H1 (cell line): ENCODE results near the gene CASKIN2. TPM values are rescaled to one million over a fixed set of nuclear protein-coding genes. Genes with fewer than 3 reads are reported as not detected.

ENCODE experiments used
- CTCF ChIA-PET: fragments of 300-600 bp; sonication (Branson Sonifier 250); formaldehyde crosslinking; loops from one replicate; lab custom pipeline; 2021; ENCODE audit not compliant: partially characterized antibody; lab: Charles Lee
- POLR2A ChIA-PET: fragments of 300-600 bp; sonication (Branson Sonifier 250); formaldehyde crosslinking; loops from one replicate; lab custom pipeline; 2021; ENCODE audit warnings: inconsistent platforms; ENCODE audit not compliant: partially characterized antibody; lab: Charles Lee
- DNase-seq, 2 experiments: peaks; one replicate each; pipeline versions ENCODE4 v3.0.0 to v3.0.0-alpha.2; 2010 to 2022; ENCODE audit warnings: low spot score in 2 of 2, low read depth in 1 of 2, mixed read lengths in 1 of 2
- FAIRE-seq: peaks from 2 replicates; lab custom pipeline; 2011; peaks lifted over from hg19 to GRCh38; lab: Jason Lieb, UNC
- H2AFZ ChIP-seq: 2 replicates; pipeline ENCODE4 v1.8.1; 2012; ENCODE audit warnings: low read length, inconsistent platforms
- H2AK5ac ChIP-seq: 2 replicates; pipeline ENCODE4 v1.6.1; 2013; ENCODE audit warnings: low read depth, low read length
- H2BK120ac ChIP-seq: replicated peaks from 2 replicates; pipeline ENCODE3; 2013; ENCODE audit warnings: low read depth, low read length, inconsistent platforms
- H2BK12ac ChIP-seq: 2 replicates; pipeline ENCODE4 v1.6.1; 2013; ENCODE audit warnings: low read depth, low read length
- H2BK15ac ChIP-seq: 2 replicates; pipeline ENCODE4 v1.6.1; 2013; ENCODE audit warnings: low read length
- H2BK20ac ChIP-seq: 2 replicates; pipeline ENCODE4 v1.6.1; 2013; ENCODE audit warnings: low read length
- H2BK5ac ChIP-seq: 2 replicates; pipeline ENCODE4 v1.6.1; 2013; ENCODE audit warnings: low read depth, low read length
- H3K14ac ChIP-seq: 2 replicates; pipeline ENCODE4 v1.6.1; 2013; ENCODE audit warnings: inconsistent platforms; ENCODE audit not compliant: insufficient read length
- H3K18ac ChIP-seq: 2 replicates; pipeline ENCODE4 v1.6.1; 2013; ENCODE audit warnings: low read length; ENCODE audit errors: extremely low read depth
- H3K23ac ChIP-seq: 2 replicates; pipeline ENCODE4 v1.6.1; 2013; ENCODE audit warnings: inconsistent platforms; ENCODE audit not compliant: insufficient read length
- H3K23me2 ChIP-seq: 2 replicates; pipeline ENCODE4 v1.6.1; 2013; ENCODE audit warnings: low read depth, low read length
- H3K27ac ChIP-seq: 2 replicates; pipeline ENCODE4 v1.6.1; 2011; ENCODE audit warnings: low read depth, low read length, inconsistent platforms
- H3K27me3 ChIP-seq, 4 experiments: replicated peaks in 1 of 4; 1 replicate in 1 of 4; 2 replicates in 3 of 4; pipeline versions ENCODE4 v1.6.1 to v1.8.1; 2011 to 2013; ENCODE audit warnings: low read length in 3 of 4, mild to moderate bottlenecking in 3 of 4, inconsistent platforms in 2 of 4, mixed read lengths in 2 of 4, moderate library complexity in 1 of 4; ENCODE audit not compliant: control insufficient read depth in 3 of 4, insufficient read depth in 3 of 4; ENCODE audit errors: extremely low read depth in 1 of 4
- H3K36me3 ChIP-seq, 4 experiments: 2 replicates each; pipeline versions ENCODE4 v1.6.1 to v1.8.1; 2011 to 2013; ENCODE audit warnings: mild to moderate bottlenecking in 4 of 4, low read length in 3 of 4, moderate library complexity in 2 of 4, control low read depth in 1 of 4, inconsistent platforms in 1 of 4; ENCODE audit not compliant: insufficient read depth in 4 of 4, control insufficient read depth in 2 of 4
- H3K4ac ChIP-seq: replicated peaks from 2 replicates; pipeline ENCODE3; 2013; ENCODE audit warnings: low read length, low read depth, mixed read lengths, inconsistent platforms; ENCODE audit not compliant: insufficient read length
- H3K4me1 ChIP-seq, 4 experiments: replicated peaks in 1 of 4; 1 replicate in 1 of 4; 2 replicates in 3 of 4; pipeline versions ENCODE4 v1.6.1 to v1.8.1; 2011 to 2013; ENCODE audit warnings: low read length in 3 of 4, inconsistent platforms in 2 of 4, mixed read lengths in 1 of 4; ENCODE audit not compliant: insufficient read depth in 4 of 4, control insufficient read depth in 3 of 4
- H3K4me2 ChIP-seq, 2 experiments: 2 replicates each; pipeline versions ENCODE4 v1.6.1 to v1.8.1; 2011 to 2013; ENCODE audit warnings: low read depth in 2 of 2, low read length in 2 of 2, control low read depth in 1 of 2, inconsistent platforms in 1 of 2, mild to moderate bottlenecking in 1 of 2; ENCODE audit not compliant: insufficient read depth in 1 of 2
- H3K4me3 ChIP-seq, 4 experiments: fragments of 200-600, 300-600 bp in 1 of 4; sonication (generic), shearing (Covaris generic), sonication (Bioruptor Twin) in 1 of 4; 2 replicates each; pipeline versions ENCODE4 v1.5.1 to v1.8.1; 2011 to 2016; ENCODE audit warnings: low read length in 4 of 4, low read depth in 3 of 4, control low read depth in 2 of 4, inconsistent platforms in 2 of 4, mild to moderate bottlenecking in 2 of 4, mixed read lengths in 1 of 4, moderate library complexity in 1 of 4; ENCODE audit not compliant: insufficient read depth in 2 of 4; ENCODE audit errors: extremely low read depth in 1 of 4
- H3K56ac ChIP-seq: replicated peaks from 2 replicates; pipeline ENCODE3; 2013; ENCODE audit warnings: low read depth, mild to moderate bottlenecking, mixed read lengths, low read length, inconsistent platforms; ENCODE audit not compliant: insufficient read length
- H3K79me1 ChIP-seq: 2 replicates; pipeline ENCODE4 v1.6.1; 2013; ENCODE audit warnings: low read depth, low read length, control low read depth
- H3K79me2 ChIP-seq, 2 experiments: 2 replicates each; pipeline versions ENCODE4 v1.6.1 to v1.8.1; 2012 to 2013; ENCODE audit warnings: low read length in 2 of 2, mild to moderate bottlenecking in 2 of 2, inconsistent platforms in 1 of 2; ENCODE audit not compliant: insufficient read depth in 2 of 2, control insufficient read depth in 1 of 2
- H3K9ac ChIP-seq, 4 experiments: replicated peaks in 1 of 4; 1 replicate in 1 of 4; 2 replicates in 3 of 4; pipeline versions ENCODE4 v1.6.1 to v1.8.1; 2011 to 2013; ENCODE audit warnings: low read depth in 3 of 4, low read length in 3 of 4, control low read depth in 2 of 4, mild to moderate bottlenecking in 2 of 4, moderate library complexity in 2 of 4, inconsistent platforms in 1 of 4; ENCODE audit errors: extremely low read depth in 1 of 4
- H3K9me3 ChIP-seq, 2 experiments: 2 replicates each; pipeline versions ENCODE4 v1.6.1 to v1.8.1; 2012 to 2013; ENCODE audit warnings: mild to moderate bottlenecking in 2 of 2, moderate library complexity in 2 of 2, control low read depth in 1 of 2, inconsistent platforms in 1 of 2, low read depth in 1 of 2, low read length in 1 of 2, mixed read lengths in 1 of 2; ENCODE audit not compliant: insufficient read depth in 2 of 2
- H4K20me1 ChIP-seq, 2 experiments: replicated peaks in 1 of 2; 2 replicates each; pipeline versions ENCODE3 to v1.8.1; 2011 to 2013; ENCODE audit warnings: inconsistent platforms in 2 of 2, low read length in 2 of 2, mild to moderate bottlenecking in 1 of 2; ENCODE audit not compliant: insufficient read depth in 2 of 2, control insufficient read depth in 1 of 2
- H4K5ac ChIP-seq: 2 replicates; pipeline ENCODE4 v1.6.1; 2013; ENCODE audit warnings: low read length, low read depth, mixed read lengths, inconsistent platforms; ENCODE audit not compliant: insufficient read length
- H4K8ac ChIP-seq: 2 replicates; pipeline ENCODE4 v1.8.0; 2013; ENCODE audit warnings: mild to moderate bottlenecking, moderate library complexity, low read length, inconsistent platforms; ENCODE audit not compliant: insufficient read depth; ENCODE audit errors: extremely low read depth
- H4K91ac ChIP-seq: replicated peaks from 2 replicates; pipeline ENCODE3; 2013; ENCODE audit warnings: low read length, mixed read lengths, inconsistent platforms; ENCODE audit not compliant: insufficient read length
- BACH1 ChIP-seq: IDR thresholded peaks from 2 replicates; pipeline ENCODE4 v1.6.1; 2012; ENCODE audit warnings: low read length, improper control_type of control experiment
- BCL11A ChIP-seq, 2 experiments: IDR thresholded peaks; one replicate each; pipeline ENCODE4 v1.6.1; 2011; ENCODE audit warnings: low read depth in 2 of 2, low read length in 2 of 2, mild to moderate bottlenecking in 2 of 2
- FOSL1 ChIP-seq: IDR thresholded peaks from 2 replicates; pipeline ENCODE4 v1.6.1; 2011; ENCODE audit warnings: mild to moderate bottlenecking, low read depth, low read length, moderate library complexity; ENCODE audit not compliant: insufficient read depth
- GTF2F1 ChIP-seq: IDR thresholded peaks from 2 replicates; pipeline ENCODE4 v1.6.1; 2012; ENCODE audit warnings: low read depth, low read length, improper control_type of control experiment, borderline replicate concordance
- JUN ChIP-seq: IDR thresholded peaks from 2 replicates; pipeline ENCODE4 v1.6.1; 2011; ENCODE audit warnings: low read depth, mild to moderate bottlenecking, improper control_type of control experiment, low read length
- KDM4A ChIP-seq: IDR thresholded peaks from one replicate; pipeline ENCODE4 v1.7.1; 2012; ENCODE audit warnings: low read depth, mild to moderate bottlenecking, moderate library complexity, low read length, inconsistent platforms; ENCODE audit not compliant: severe bottlenecking
- NANOG ChIP-seq: IDR thresholded peaks from 2 replicates; pipeline ENCODE4 v1.6.1; 2011; ENCODE audit warnings: low read length, low read depth, mild to moderate bottlenecking, inconsistent platforms; ENCODE audit not compliant: insufficient read depth, poor library complexity, severe bottlenecking
- RNF2 ChIP-seq: fragments of 200-900, 300-1000 bp; sonication (generic); IDR thresholded peaks from 2 replicates; pipeline ENCODE4 v1.7.1; 2016; ENCODE audit warnings: borderline replicate concordance, low read depth, mild to moderate bottlenecking, antibody characterized with exemption, low read length; ENCODE audit not compliant: poor library complexity, severe bottlenecking; ENCODE audit errors: missing control alignments
- SAP30 ChIP-seq: fragments of 300-600 bp; sonication (generic); IDR thresholded peaks from 2 replicates; pipeline ENCODE4 v1.7.1; 2012; ENCODE audit warnings: low read length, moderate library complexity, mild to moderate bottlenecking, inconsistent platforms; ENCODE audit not compliant: insufficient read depth, insufficient replicate concordance
- SUZ12 ChIP-seq: fragments of 200-600 bp; sonication (generic); IDR thresholded peaks from 2 replicates; pipeline ENCODE4 v1.6.1; 2012; ENCODE audit warnings: mild to moderate bottlenecking, inconsistent platforms, low read length, moderate library complexity, mixed read lengths
- TAF7 ChIP-seq: optimal IDR thresholded peaks from 2 replicates; pipeline ENCODE3; 2011; ENCODE audit warnings: low read depth, mild to moderate bottlenecking, inconsistent platforms, low read length, moderate library complexity, borderline replicate concordance
- WGBS, 2 experiments: shearing (Covaris generic) in 1 of 2; methylation state at CpG; one replicate each; pipeline versions ENCODE4 v1.1.6 to v1.1.7; 2013 to 2015; ENCODE audit warnings: low lambda C conversion rate in 2 of 2, mixed read lengths in 2 of 2, inconsistent platforms in 1 of 2, low coverage in 1 of 2, missing lambda C conversion rate in 1 of 2; ENCODE audit not compliant: insufficient replicate concordance in 2 of 2, insufficient coverage in 1 of 2, insufficient read length in 1 of 2; ENCODE audit errors: extremely low coverage in 1 of 2, missing lambda C conversion rate in 1 of 2; 5-methylcytosine and 5-hydroxymethylcytosine counted together
- polyA plus RNA-seq, 7 experiments: library from polyadenylated mRNA; depleted of rRNA in 3 of 7; stranded (reverse) in 5 of 7; unstranded in 2 of 7; fragments of >200 nt in 5 of 7; fragments of 200-250 nt in 2 of 7; gene quantifications; 1 replicate in 5 of 7; 2 replicates in 1 of 7; 4 replicates in 1 of 7; pipeline versions ENCODE4 v1.2.1 to v1.2.3, GENCODE V29; 2011 to 2013; ENCODE audit warnings: missing spikeins in 2 of 7, mixed read lengths in 2 of 7
- total RNA-seq: library from RNA; stranded (reverse); fragmentation: NEBNext Ultra II Directional; extraction: Animal tissue kit (Norgen Biotek cat#: 25700); gene quantifications from 2 replicates; pipeline ENCODE4 v1.2.1, GENCODE V29; 2021

CASKIN2 gene
- total and polyA plus RNA-seq, 2 of the 8 experiments (the other 6 are each of a cell fraction or from before 2014, with no cell fraction given) = 6.7 to 32.3 TPM

DNA sequence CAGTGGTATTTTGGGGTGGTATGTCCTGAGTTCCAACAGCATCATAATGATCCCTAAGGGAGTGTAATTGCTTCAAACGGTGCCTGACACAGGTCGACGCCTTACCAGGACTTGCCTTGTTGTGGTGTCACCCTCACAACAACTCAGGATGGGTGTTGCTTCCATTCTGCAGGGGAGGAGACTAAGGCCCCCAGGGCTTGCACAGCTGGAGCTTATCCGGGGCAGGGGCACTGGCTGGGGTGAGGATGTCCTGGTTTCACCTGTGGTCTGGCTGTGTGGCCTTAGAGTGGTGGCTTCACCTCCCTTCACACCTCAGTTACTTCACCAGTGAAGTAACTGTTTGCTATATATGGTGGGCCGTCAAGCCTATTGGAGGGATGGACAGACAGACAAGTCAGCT, 33.5 kb upstream of the CASKIN2 start:
- H3K14ac ChIP-seq = no peak overlapping the region
- no peak for FAIRE-seq
- H3K4me2 ChIP-seq = peak overlapping the region; percentile 48 to 87
- H4K8ac ChIP-seq = peak overlapping the region; percentile 76; the same call in 1 of the 2 replicates
- H3K79me2 ChIP-seq = no peaks in the 10 kb centered on the region
- H2AFZ ChIP-seq = no peak overlapping the region
- no peaks in the 10 kb centered on the region for H4K20me1 ChIP-seq
- H3K79me1 ChIP-seq = no peaks in the 10 kb centered on the region; the same call in 1 of the 2 replicates
- no peak overlapping the region for H3K23ac ChIP-seq
- H3K23me2 ChIP-seq = peaks cover 1% of the 10 kb centered on the region; the same call in 1 of the 2 replicates
- H2AK5ac ChIP-seq = peak overlapping the region; percentile 54; the same call in 1 of the 2 replicates
- no peaks in the 10 kb centered on the region for H3K9me3 ChIP-seq
- 84% methylated on average over 5 of the region's 5 CpGs; no CpG with 5 or more reads in 1 of the 2 experiments for WGBS, 2 experiments
- no peak for DNase-seq
- H2BK15ac ChIP-seq = peak overlapping the region; percentile 92; the same call in 1 of the 2 replicates
- 0 out of 2 replicates have a peak overlapping the region, but pooled peaks have one; percentile 87 for H3K27ac ChIP-seq
- no peak overlapping the region for H3K56ac ChIP-seq
- peak overlapping the region; percentile 85 for H4K91ac ChIP-seq
- CTCF ChIA-PET = interaction anchor here (0.9 to 1.5 kb wide), 4 partner anchors 9 to 443 kb away, joined by 3 to 4 read pairs (median 4); no protein-coding TSS in a partner anchor
- peaks cover 10 to 25% (median 16%) of the 10 kb centered on the region in 4 experiments for H3K4me1 ChIP-seq
- 0 out of 2 replicates have a peak overlapping the region, but pooled peaks have one; percentile 55 for H2BK20ac ChIP-seq
- H2BK12ac ChIP-seq = peak overlapping the region; percentile 68
- no peaks in the 10 kb centered on the region for H3K36me3 ChIP-seq
- H3K9ac ChIP-seq = peak overlapping the region in 1 of 4 experiments; percentile 29; a peak in 1 of 7 replicates
- peak overlapping the region; percentile 47 for H2BK120ac ChIP-seq
- H3K27me3 ChIP-seq = no peaks in the 10 kb centered on the region
- H3K4me3 ChIP-seq = peak overlapping the region in 2 of 4 experiments; percentile 28 to 60; a peak in 3 of 8 replicates
- H3K18ac ChIP-seq = peak overlapping the region; percentile 79; the same call in 1 of the 2 replicates
- peak overlapping the region; percentile 70 for H4K5ac ChIP-seq
- POLR2A ChIA-PET = interaction anchor here (0.6 to 2.9 kb wide), 3 partner anchors 23 to 32 kb away, joined by 3 to 19 read pairs (median 3); partner anchors contain the start of genes LLGL2 and TSEN54
- peak overlapping the region; percentile 99; the same call in 1 of the 2 replicates for H2BK5ac ChIP-seq
- peak overlapping the region; percentile 75 for H3K4ac ChIP-seq
- no peak for TF ChIP-seq GTF2F1
- TF ChIP-seq TAF7 = no peak
- no peak for TF ChIP-seq KDM4A
- TF ChIP-seq BCL11A (IDR thresholded peaks at IDR 0.05; ENCODE audit: low read depth in 2 of 2, low read length in 2 of 2) = no peak
- TF ChIP-seq SAP30 = no peak
- no peak for TF ChIP-seq JUN
- no peak for TF ChIP-seq RNF2
- no peak for TF ChIP-seq FOSL1
- no peak for TF ChIP-seq NANOG
- no peak for TF ChIP-seq SUZ12
- no peak for TF ChIP-seq BACH1
